HG02943 (cell line): ENCODE measurements around the gene PAM.

Experiments used
- ATAC-seq: cut with Tn5 transposase; IDR thresholded peaks from one replicate; pipeline ENCODE4 v1.9.1; 2021; ENCODE audit warnings: mild to moderate bottlenecking, low read depth, moderate library complexity; ENCODE audit not compliant: unreplicated experiment

Gene PAM

GRCh38 chr5:102754767-102755431, at the start of gene PAM:
TSS of gene PAM (plus strand) at chr5:102755305. CDS start at chr5:102866196, 110,891 bp downstream.
- peak; percentile 80 for ATAC-seq

- no peak for ATAC-seq
These were observed 43.4 kb upstream of the PAM start for GRCh38 chr5:102711525-102712385.

- no peak for ATAC-seq
These were observed 41.8 kb upstream of the PAM start for GRCh38 chr5:102713278-102713677.

DNA sequence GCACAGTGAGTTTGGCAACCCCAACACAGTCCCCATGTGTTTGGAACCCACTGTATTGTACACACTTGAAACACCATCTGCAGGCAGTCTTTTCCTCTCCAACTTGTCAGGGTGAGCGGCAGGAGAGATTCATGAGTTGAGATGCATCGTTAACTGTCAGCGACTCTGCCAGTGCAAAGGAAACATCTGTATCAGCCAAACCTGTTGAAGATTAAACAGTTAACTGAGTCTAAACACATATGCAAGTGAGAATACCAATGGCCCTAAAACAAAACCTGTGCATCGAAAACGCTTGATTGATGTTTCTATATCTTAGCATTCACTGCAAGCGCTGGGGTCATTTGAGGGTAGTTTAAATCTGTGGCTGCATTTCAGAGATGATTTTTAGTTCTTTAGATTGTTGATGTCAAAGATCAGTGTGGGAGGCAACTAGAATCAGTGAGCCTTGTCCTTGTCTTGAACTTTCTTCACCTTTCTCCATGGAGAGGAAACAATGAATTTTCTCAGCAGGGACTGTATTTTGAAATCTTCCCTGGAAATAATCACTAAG, 41.3 kb upstream of the PAM start:
- ATAC-seq: peak; percentile 73

- no peak for ATAC-seq
These were observed 39.9 kb upstream of the PAM start for GRCh38 chr5:102715082-102715807.

GRCh38 chr5:102716017-102716416, 39.1 kb upstream of the PAM start:
- no peak for ATAC-seq

- ATAC-seq: no peak
These were observed 36.3 kb upstream of the PAM start for GRCh38 chr5:102718819-102719218.

DNA sequence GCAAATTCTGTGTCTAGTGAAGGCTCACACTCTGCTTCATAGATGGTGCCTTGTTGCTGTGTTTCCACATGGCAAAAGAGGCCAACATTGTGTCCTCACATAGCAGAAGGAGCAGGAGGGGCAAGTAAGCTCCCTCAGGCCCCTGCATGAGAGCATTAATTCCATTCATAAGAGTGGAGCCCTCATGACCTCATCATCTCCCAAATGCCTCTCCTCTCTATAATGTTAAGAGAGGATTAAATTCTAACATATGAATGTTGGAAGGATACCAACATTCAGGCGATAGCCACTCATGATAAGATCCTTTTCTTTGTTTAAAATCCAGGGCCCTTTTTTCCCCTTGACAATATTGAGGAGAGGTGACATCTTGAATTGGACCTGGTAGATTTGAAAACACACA, 35.2 kb upstream of the PAM start:
- no peak for ATAC-seq

- ATAC-seq: no peak
These were observed 34.1 kb upstream of the PAM start for GRCh38 chr5:102720969-102721368.

GRCh38 chr5:102722931-102723330, 32.2 kb upstream of the PAM start:
- no peak for ATAC-seq

- no peak for ATAC-seq
These were observed 23.4 kb upstream of the PAM start for GRCh38 chr5:102731693-102732092.

- no peak for ATAC-seq
These were observed 21.6 kb upstream of the PAM start for GRCh38 chr5:102733534-102733933.

DNA sequence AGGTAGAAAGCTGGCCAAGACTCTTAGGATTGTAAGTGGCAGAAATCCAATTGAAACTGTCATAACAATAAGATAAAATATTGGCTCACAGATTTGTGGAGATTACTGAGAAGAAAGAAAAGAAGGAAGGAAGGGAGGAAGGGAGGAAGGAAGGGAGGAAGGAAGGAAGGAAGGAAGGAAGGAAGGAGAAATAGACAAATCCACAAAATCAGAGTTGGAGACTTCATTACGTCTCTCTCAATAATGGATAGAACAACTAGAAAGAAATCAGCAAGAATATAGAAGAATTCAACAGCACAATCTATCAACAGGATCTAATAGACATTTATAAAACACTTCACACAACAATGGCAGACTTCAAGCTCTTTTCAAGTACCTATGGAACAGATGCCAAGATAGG, 17.9 kb upstream of the PAM start:
- no peak for ATAC-seq

DNA sequence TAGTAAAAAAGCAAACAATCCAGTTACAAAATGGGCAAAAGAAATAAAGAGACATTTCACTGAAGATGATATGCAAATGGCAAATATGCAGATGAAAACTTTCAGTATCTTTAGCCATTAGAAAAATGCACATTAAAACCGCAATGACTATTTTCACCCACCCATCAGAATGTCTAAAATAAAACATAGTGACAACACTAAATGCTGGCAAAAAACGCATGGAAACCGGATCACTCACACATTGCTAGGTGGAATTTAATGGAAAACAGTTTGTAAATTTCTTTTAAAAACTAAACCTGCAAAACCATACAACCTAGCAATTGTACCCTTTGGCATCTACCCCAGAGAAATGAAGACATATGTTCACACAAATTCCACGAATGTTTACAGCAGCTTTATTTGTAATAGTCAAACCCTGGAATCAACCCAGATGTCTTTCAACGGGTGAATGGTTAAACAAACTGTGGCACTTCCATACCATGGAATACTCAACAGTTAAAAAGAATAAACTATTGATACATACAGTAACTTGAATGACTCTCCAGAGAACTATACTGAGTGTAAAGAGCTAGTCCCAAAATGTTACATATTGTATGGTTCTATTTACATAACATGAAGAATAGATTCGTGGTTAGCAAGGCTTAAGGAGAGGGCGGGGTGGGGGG, 17.2 kb upstream of the PAM start:
- ATAC-seq: no peak

DNA sequence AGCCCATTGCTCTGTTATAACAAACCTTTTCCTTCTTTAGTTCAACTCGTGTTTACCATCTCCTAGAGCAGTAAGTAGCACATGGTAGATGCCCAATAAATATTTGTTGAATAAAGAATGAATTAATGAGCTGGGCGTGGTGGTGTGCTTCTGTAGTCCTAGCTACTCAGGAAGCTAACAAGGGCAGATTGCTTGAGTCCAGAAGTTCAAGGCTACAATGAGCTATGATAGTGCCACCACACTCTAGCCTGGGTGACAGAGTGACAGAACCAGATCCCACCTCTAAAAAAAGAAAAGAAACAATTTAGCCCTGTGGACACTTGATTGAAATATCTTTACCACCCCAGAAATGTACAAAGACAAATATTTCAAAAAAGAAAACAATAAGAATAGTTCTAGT, 14.6 kb upstream of the PAM start:
- ATAC-seq: no peak

DNA sequence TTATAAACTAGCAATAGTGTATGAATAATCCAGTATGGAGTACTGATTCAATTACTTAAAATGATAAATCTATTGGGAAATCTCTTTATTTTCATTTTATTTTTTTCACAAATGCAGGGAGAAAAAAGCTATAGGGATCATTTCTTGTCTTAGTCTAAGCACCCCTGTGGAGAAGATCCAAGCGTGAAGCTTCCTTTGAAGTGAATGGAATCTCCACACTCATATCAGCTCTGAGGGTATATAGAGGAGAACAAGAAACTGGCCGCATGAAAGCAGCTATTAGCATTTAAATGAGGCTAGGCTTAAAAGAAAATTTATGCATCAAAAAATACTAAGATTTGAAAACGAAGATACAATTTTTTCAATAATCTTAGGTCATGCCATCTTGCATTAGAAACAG, 12.9 kb upstream of the PAM start:
- no peak for ATAC-seq

GRCh38 chr5:102743900-102744299, 11.2 kb upstream of the PAM start:
- no peak for ATAC-seq

DNA sequence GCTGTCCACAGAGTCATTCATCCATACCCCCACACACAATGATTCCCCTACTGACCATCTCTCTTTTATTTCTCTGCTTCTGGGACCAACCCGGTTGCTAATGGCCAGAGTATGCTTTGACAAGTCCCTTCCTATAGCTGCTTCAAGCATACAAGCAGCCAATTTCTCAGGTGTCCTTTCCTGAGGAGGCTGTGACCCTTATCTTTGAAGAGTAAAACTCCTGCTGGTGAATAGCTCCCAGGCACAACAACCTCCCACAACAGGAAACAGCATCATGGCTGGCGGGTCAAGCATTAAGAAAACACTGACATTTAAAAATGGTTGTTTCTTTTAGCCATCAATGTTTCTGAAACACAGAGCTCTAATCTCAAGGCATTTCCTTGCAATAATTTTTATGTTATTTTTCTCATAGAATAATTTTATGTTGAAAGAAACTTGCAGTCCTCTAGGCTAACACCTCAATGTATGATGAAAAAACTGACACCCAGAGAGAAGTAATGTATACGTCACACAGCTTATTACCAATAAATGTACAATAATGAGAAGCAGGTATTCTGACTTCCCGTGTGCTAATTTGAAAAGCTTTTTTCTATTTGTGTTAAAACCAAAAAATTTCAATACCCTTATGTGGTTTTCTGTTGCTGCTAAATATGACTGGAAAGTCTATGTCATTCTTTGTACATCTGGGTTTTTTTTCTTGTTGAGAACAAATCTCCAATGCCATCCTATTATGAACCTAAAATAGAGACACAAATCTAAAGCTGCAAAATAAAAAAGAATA, 7.5 kb upstream of the PAM start:
- ATAC-seq: no peak

- no peak for ATAC-seq
These were observed 5.6 kb upstream of the PAM start for GRCh38 chr5:102749416-102750030.
